HepG2 (cell line): Measurements from ENCODE around the gene SLC35B2. TPM values are rescaled to one million over a fixed set of nuclear protein-coding genes. Genes with fewer than 3 reads are reported as not detected.

Experiments
- ADNP ChIP-seq: sonication (generic); formaldehyde crosslinking; IDR thresholded peaks from 2 replicates; pipeline ENCODE4 v1.4.0; 2020; ENCODE audit warnings: missing genetic modification reagents
- DNMT3B ChIP-seq: conservative IDR thresholded peaks from 2 replicates; pipeline ENCODE4 v1.6.1; 2016; ENCODE audit warnings: missing biosample characterization, control low read depth
- FOSL2 ChIP-seq: sonication (generic); formaldehyde crosslinking; IDR thresholded peaks from 2 replicates; pipeline ENCODE4 v1.4.0; 2020; ENCODE audit warnings: missing genetic modification reagents
- HOXA3 ChIP-seq: sonication (generic); formaldehyde crosslinking; IDR thresholded peaks from 2 replicates; pipeline ENCODE4 v1.5.0; 2020; ENCODE audit warnings: missing genetic modification reagents
- MAFF ChIP-seq: IDR thresholded peaks from 2 replicates; pipeline ENCODE4 v1.6.1; 2011; ENCODE audit warnings: low read depth, low read length, improper control_type of control experiment
- MTF2 ChIP-seq: sonication (generic); formaldehyde crosslinking; IDR thresholded peaks from 2 replicates; pipeline ENCODE4 v1.5.0; 2020; ENCODE audit warnings: missing genetic modification reagents, borderline replicate concordance
- MYNN ChIP-seq: sonication (generic); formaldehyde crosslinking; IDR thresholded peaks from 2 replicates; pipeline ENCODE4 v1.4.0; 2020; ENCODE audit warnings: mild to moderate bottlenecking, low read depth, missing genetic modification reagents
- PAWR ChIP-seq: sonication (generic); formaldehyde crosslinking; IDR thresholded peaks from 2 replicates; pipeline ENCODE4 v1.4.0; 2020; ENCODE audit warnings: missing genetic modification reagents, mild to moderate bottlenecking, borderline replicate concordance
- SALL1 ChIP-seq: sonication (generic); formaldehyde crosslinking; IDR thresholded peaks from 2 replicates; pipeline ENCODE4 v1.8.0; 2022; ENCODE audit warnings: mild to moderate bottlenecking, missing genetic modification reagents
- SSRP1 ChIP-seq: IDR thresholded peaks from 2 replicates; pipeline ENCODE4 v1.6.1; 2016; ENCODE audit warnings: control low read depth
- TBL1XR1 ChIP-seq: fragments of 150-350 bp; IDR thresholded peaks from 2 replicates; pipeline ENCODE4 v1.6.1; 2014; ENCODE audit warnings: borderline replicate concordance, low read length; ENCODE audit not compliant: partially characterized antibody
- ZFP1 ChIP-seq: IDR thresholded peaks from 2 replicates; pipeline ENCODE4 v1.6.1; 2016
- ZMYM3 ChIP-seq: sonication (generic); formaldehyde crosslinking; IDR thresholded peaks from 2 replicates; pipeline ENCODE4 v1.5.1; 2020; ENCODE audit warnings: mild to moderate bottlenecking, missing genetic modification reagents
- ZNF160 ChIP-seq: sonication (generic); formaldehyde crosslinking; IDR thresholded peaks from 2 replicates; pipeline ENCODE4 v1.8.0; 2022; ENCODE audit warnings: mild to moderate bottlenecking, inconsistent platforms, missing genetic modification reagents
- ZNF274 ChIP-seq: sonication (generic); formaldehyde crosslinking; IDR thresholded peaks from 2 replicates; pipeline ENCODE4 v1.5.1; 2020; ENCODE audit warnings: mild to moderate bottlenecking, missing genetic modification reagents
- ZSCAN29 ChIP-seq: sonication (generic); formaldehyde crosslinking; conservative IDR thresholded peaks from 2 replicates; pipeline ENCODE4 v1.4.0; 2020; ENCODE audit warnings: mild to moderate bottlenecking, missing genetic modification reagents
- polyA plus RNA-seq, 8 experiments: library from polyadenylated mRNA; depleted of rRNA in 3 of 8; stranded (reverse) in 7 of 8; unstranded in 1 of 8; fragments of >200 nt; fragmentation: Illumina TruSeq in 4 of 8; extraction: Trizol in 4 of 8; gene quantifications; 2 replicates each; pipeline versions ENCODE4 v1.2.1 to v1.2.3, GENCODE V29; 2011 to 2016; ENCODE audit warnings: low read depth in 4 of 8, missing spikeins in 1 of 8, mixed read lengths in 1 of 8; ENCODE audit not compliant: insufficient read depth in 1 of 8
- total RNA-seq, 5 experiments: library from RNA; depleted of rRNA; stranded (reverse); fragments of >200 nt; fragmentation: Illumina TruSeq; extraction: Trizol; gene quantifications; 2 replicates each; pipeline ENCODE4 v1.2.3, GENCODE V29; 2016; ENCODE audit warnings: low read depth in 1 of 5
- TF ChIP-seq, protein P1 (sequence below): sonication (generic); formaldehyde crosslinking; IDR thresholded peaks from 2 replicates; pipeline ENCODE4 v1.5.1; 2020; ENCODE audit warnings: missing genetic modification reagents, mild to moderate bottlenecking, borderline replicate concordance
- TF ChIP-seq, protein P2 (sequence below): sonication (generic); formaldehyde crosslinking; IDR thresholded peaks from 2 replicates; pipeline ENCODE4 v1.4.0; 2020; ENCODE audit warnings: missing genetic modification reagents
- TF ChIP-seq, protein P3 (sequence below), 2 experiments: sonication (generic) in 1 of 2; formaldehyde crosslinking in 1 of 2; IDR thresholded peaks; 2 replicates each; pipeline versions ENCODE4 v1.5.1 to v1.6.1; 2011 to 2020; ENCODE audit warnings: borderline replicate concordance in 1 of 2, low read depth in 1 of 2, low read length in 1 of 2, mild to moderate bottlenecking in 1 of 2, missing genetic modification reagents in 1 of 2, moderate library complexity in 1 of 2
- TF ChIP-seq, protein P4 (sequence below): sonication (generic); formaldehyde crosslinking; IDR thresholded peaks from 2 replicates; pipeline ENCODE4 v1.4.0; 2020; ENCODE audit warnings: missing genetic modification reagents

The SLC35B2 gene
- total and polyA plus RNA-seq, 2 of the 13 experiments (the other 11 are each of a cell fraction or from before 2014, with no cell fraction given), result 61.1 to 148 TPM

DNA sequence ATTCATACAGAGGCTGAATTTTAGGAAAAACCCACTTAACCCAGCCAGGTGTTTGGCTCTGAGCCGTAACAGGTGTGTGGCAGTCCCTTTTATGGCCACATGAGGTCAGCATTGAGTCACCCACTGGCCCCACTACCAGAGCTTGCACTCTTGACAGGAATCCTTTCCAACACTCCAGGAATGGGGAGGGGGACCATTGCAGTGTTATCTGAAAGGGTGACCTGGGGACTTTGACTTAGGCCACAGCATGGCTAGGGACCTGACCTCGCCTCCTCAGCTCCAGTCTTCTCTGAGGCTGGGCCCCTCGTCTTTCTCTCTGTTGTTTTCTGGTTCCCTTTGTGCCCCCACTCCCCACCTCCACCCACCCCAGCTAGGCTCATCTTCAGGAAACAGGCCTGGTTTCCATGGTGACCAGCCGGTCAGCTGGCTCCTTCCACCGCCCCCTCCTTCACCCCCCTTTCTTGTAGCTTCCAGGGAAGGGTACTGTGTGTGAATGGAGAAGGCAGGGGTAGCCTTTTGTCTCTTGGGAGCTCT lies 10.8 kb upstream of the SLC35B2 start (continued):
- no peak for TF ChIP-seq TBL1XR1
- no peak for TF ChIP-seq DNMT3B (CRISPR knock-in tag)
- TF ChIP-seq MYNN (CRISPR knock-in tag), result no peak
- 0 out of 2 replicates have a peak, but pooled peaks have one; percentile 41 for TF ChIP-seq ZNF160
- TF ChIP-seq ADNP (CRISPR knock-in tag), result no peak
- no peak for TF ChIP-seq SSRP1 (CRISPR knock-in tag)
- 0 out of 2 replicates have a peak, but pooled peaks have one; percentile 39 for TF ChIP-seq MTF2
- TF ChIP-seq, protein P1, sequence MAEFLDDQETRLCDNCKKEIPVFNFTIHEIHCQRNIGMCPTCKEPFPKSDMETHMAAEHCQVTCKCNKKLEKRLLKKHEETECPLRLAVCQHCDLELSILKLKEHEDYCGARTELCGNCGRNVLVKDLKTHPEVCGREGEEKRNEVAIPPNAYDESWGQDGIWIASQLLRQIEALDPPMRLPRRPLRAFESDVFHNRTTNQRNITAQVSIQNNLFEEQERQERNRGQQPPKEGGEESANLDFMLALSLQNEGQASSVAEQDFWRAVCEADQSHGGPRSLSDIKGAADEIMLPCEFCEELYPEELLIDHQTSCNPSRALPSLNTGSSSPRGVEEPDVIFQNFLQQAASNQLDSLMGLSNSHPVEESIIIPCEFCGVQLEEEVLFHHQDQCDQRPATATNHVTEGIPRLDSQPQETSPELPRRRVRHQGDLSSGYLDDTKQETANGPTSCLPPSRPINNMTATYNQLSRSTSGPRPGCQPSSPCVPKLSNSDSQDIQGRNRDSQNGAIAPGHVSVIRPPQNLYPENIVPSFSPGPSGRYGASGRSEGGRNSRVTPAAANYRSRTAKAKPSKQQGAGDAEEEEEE (CRISPR knock-in tag), result no peak
- no peak for TF ChIP-seq ZFP1 (CRISPR knock-in tag)
- peak; percentile 43 for TF ChIP-seq SALL1 (CRISPR knock-in tag)
- TF ChIP-seq, protein P2, sequence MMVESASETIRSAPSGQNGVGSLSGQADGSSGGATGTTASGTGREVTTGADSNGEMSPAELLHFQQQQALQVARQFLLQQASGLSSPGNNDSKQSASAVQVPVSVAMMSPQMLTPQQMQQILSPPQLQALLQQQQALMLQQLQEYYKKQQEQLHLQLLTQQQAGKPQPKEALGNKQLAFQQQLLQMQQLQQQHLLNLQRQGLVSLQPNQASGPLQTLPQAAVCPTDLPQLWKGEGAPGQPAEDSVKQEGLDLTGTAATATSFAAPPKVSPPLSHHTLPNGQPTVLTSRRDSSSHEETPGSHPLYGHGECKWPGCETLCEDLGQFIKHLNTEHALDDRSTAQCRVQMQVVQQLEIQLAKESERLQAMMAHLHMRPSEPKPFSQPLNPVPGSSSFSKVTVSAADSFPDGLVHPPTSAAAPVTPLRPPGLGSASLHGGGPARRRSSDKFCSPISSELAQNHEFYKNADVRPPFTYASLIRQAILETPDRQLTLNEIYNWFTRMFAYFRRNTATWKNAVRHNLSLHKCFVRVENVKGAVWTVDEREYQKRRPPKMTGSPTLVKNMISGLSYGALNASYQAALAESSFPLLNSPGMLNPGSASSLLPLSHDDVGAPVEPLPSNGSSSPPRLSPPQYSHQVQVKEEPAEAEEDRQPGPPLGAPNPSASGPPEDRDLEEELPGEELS, result no peak
- TF ChIP-seq PAWR (CRISPR knock-in tag), result no peak
- TF ChIP-seq, protein P3, sequence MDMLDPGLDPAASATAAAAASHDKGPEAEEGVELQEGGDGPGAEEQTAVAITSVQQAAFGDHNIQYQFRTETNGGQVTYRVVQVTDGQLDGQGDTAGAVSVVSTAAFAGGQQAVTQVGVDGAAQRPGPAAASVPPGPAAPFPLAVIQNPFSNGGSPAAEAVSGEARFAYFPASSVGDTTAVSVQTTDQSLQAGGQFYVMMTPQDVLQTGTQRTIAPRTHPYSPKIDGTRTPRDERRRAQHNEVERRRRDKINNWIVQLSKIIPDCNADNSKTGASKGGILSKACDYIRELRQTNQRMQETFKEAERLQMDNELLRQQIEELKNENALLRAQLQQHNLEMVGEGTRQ (IDR thresholded peaks at IDR 0.05; ENCODE audit: low read depth, low read length), result no peak
- TF ChIP-seq, protein P3 (CRISPR knock-in tag; IDR thresholded peaks at IDR 0.05; ENCODE audit: borderline replicate concordance), result no peak
- TF ChIP-seq, protein P4, sequence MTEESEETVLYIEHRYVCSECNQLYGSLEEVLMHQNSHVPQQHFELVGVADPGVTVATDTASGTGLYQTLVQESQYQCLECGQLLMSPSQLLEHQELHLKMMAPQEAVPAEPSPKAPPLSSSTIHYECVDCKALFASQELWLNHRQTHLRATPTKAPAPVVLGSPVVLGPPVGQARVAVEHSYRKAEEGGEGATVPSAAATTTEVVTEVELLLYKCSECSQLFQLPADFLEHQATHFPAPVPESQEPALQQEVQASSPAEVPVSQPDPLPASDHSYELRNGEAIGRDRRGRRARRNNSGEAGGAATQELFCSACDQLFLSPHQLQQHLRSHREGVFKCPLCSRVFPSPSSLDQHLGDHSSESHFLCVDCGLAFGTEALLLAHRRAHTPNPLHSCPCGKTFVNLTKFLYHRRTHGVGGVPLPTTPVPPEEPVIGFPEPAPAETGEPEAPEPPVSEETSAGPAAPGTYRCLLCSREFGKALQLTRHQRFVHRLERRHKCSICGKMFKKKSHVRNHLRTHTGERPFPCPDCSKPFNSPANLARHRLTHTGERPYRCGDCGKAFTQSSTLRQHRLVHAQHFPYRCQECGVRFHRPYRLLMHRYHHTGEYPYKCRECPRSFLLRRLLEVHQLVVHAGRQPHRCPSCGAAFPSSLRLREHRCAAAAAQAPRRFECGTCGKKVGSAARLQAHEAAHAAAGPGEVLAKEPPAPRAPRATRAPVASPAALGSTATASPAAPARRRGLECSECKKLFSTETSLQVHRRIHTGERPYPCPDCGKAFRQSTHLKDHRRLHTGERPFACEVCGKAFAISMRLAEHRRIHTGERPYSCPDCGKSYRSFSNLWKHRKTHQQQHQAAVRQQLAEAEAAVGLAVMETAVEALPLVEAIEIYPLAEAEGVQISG, result peak; percentile 60; the same call in 1 of the 2 replicates
- no peak for TF ChIP-seq ZMYM3 (CRISPR knock-in tag)
- no peak for TF ChIP-seq ZSCAN29 (CRISPR knock-in tag)
- 0 out of 2 replicates have a peak, but pooled peaks have one; percentile 1 for TF ChIP-seq MAFF
- TF ChIP-seq ZNF274 (CRISPR knock-in tag), result no peak
- TF ChIP-seq HOXA3 (CRISPR knock-in tag), result no peak
- TF ChIP-seq FOSL2 (CRISPR knock-in tag), result peak; percentile 27; the same call in 1 of the 2 replicates
